CD4-positive, alpha-beta memory T cell (primary cell): ENCODE data around the gene SMIM1. TPM values are rescaled to one million over a fixed set of nuclear protein-coding genes. Genes with fewer than 3 reads are reported as not detected.
A peak's percentile ranks its signal among the peaks of the same experiment; 100 is the strongest.

Experiments
- CTCF ChIA-PET: fragments of 350-600 bp; sonication (Branson Sonifier 250); formaldehyde crosslinking; loops from one replicate; lab custom pipeline; 2021; ENCODE audit warnings: inconsistent platforms; ENCODE audit not compliant: partially characterized antibody; lab: Charles Lee
- POLR2A ChIA-PET: fragments of 350-600 bp; sonication (Branson Sonifier 250); formaldehyde crosslinking; loops from one replicate; lab custom pipeline; 2021; ENCODE audit not compliant: partially characterized antibody; lab: Charles Lee
- DNase-seq, 5 donors: peaks; one replicate each; pipeline versions ENCODE4 v3.0.0 to v3.0.0-alpha.2; 2020 to 2022; ENCODE audit warnings: mixed read lengths in 1 of 5
- H3K27ac ChIP-seq: one replicate; pipeline ENCODE4 v1.7.0; 2013; ENCODE audit warnings: low read depth, low read length
- H3K27me3 ChIP-seq: 2 replicates; pipeline ENCODE4 v1.7.0; 2013; ENCODE audit warnings: mild to moderate bottlenecking, low read length, moderate library complexity; ENCODE audit not compliant: insufficient read depth
- H3K36me3 ChIP-seq: 2 replicates; pipeline ENCODE4 v1.7.0; 2013; ENCODE audit warnings: mild to moderate bottlenecking, low read length, moderate library complexity; ENCODE audit not compliant: insufficient read depth
- H3K4me1 ChIP-seq: 2 replicates; pipeline ENCODE4 v1.7.0; 2013; ENCODE audit warnings: mild to moderate bottlenecking, low read length, moderate library complexity; ENCODE audit not compliant: insufficient read depth
- H3K4me3 ChIP-seq, 2 donors: one replicate each; pipeline ENCODE4 v1.7.0; 2013; ENCODE audit warnings: low read length in 2 of 2, mild to moderate bottlenecking in 1 of 2
- H3K9me3 ChIP-seq, 2 donors: one replicate each; pipeline ENCODE4 v1.7.0; 2013; ENCODE audit warnings: low read length in 2 of 2, control low read depth in 1 of 2; ENCODE audit not compliant: control insufficient read depth in 1 of 2
- H3K27ac Mint-ChIP-seq, 7 donors: one replicate each; pipeline ENCODE4 v1.8.0; 2020 to 2021; ENCODE audit warnings: mixed read lengths in 7 of 7, mild to moderate bottlenecking in 6 of 7, inconsistent platforms in 3 of 7, moderate library complexity in 3 of 7
- H3K27me3 Mint-ChIP-seq, 2 donors: one replicate each; pipeline ENCODE4 v1.8.0; 2020 to 2021; ENCODE audit warnings: mixed read lengths in 2 of 2
- H3K36me3 Mint-ChIP-seq, 2 donors: one replicate each; pipeline ENCODE4 v1.8.0; 2020 to 2021; ENCODE audit warnings: mixed read lengths in 2 of 2, inconsistent platforms in 1 of 2, mild to moderate bottlenecking in 1 of 2
- H3K4me1 Mint-ChIP-seq, 4 donors: one replicate each; pipeline ENCODE4 v1.8.0; 2020 to 2021; ENCODE audit warnings: mixed read lengths in 4 of 4, mild to moderate bottlenecking in 1 of 4
- H3K4me3 Mint-ChIP-seq, 8 donors: one replicate each; pipeline ENCODE4 v1.8.0; 2020 to 2021; ENCODE audit warnings: mixed read lengths in 8 of 8, mild to moderate bottlenecking in 7 of 8, moderate library complexity in 6 of 8, inconsistent platforms in 3 of 8
- H3K9me3 Mint-ChIP-seq, 8 donors: one replicate each; pipeline ENCODE4 v1.8.0; 2020 to 2021; ENCODE audit warnings: mixed read lengths in 8 of 8, mild to moderate bottlenecking in 5 of 8, inconsistent platforms in 3 of 8, moderate library complexity in 1 of 8
- intact Hi-C: fragments of 100-400 bp; cut with micrococcal nuclease; formaldehyde crosslinking; loops from one replicate; pipeline ENCODE4 v1.15.1; 2023
- polyA plus RNA-seq, 2 donors: library from polyadenylated mRNA; unstranded; fragments of 300-500 nt; fragmentation: Illumina TruSeq; gene quantifications; one replicate each; pipeline ENCODE4 v1.2.3, GENCODE V29; 2021
- total RNA-seq, 2 experiments: library from RNA; stranded (reverse); gene quantifications; one replicate each; pipeline ENCODE4 v1.2.3, GENCODE V29; 2021

The SMIM1 gene
- total and polyA plus RNA-seq, 4 experiments from 2014 or later, result 0.52 to 4.7 (median 2.3) TPM

GRCh38 chr1:3740752-3741151 is 31.8 kb upstream of the SMIM1 start:
- Mint-ChIP-seq H3K4me1 (peaks cover 8 to 18% (median 15%) of the 10 kb centered on the region in 4 donors), H3K9me3 (no peaks in the 10 kb centered on the region), H3K4me3 (no peak overlapping the region), H3K27me3 (no peaks in the 10 kb centered on the region), H3K36me3 (peaks cover 18 to 43% of the 10 kb centered on the region in 2 donors), H3K27ac (no peak overlapping the region)
- peaks cover 12% of the 10 kb centered on the region for H3K36me3 ChIP-seq
- intact Hi-C loops, result no loop called here
- H3K27me3 ChIP-seq, result no peaks in the 10 kb centered on the region
- H3K4me3 ChIP-seq, result no peak overlapping the region
- H3K27ac ChIP-seq, result no peak overlapping the region
- H3K9me3 ChIP-seq, result no peaks in the 10 kb centered on the region
- DNase-seq, result no peak
- POLR2A ChIA-PET, result no interaction called here
- peaks cover 3% of the 10 kb centered on the region for H3K4me1 ChIP-seq
- CTCF ChIA-PET, result no interaction called here

- Mint-ChIP-seq H3K4me3 (peak overlapping the region in 2 of 8 donors; percentile 17 to 31), H3K27me3 (no peaks in the 10 kb centered on the region), H3K27ac (no peak overlapping the region), H3K4me1 (peaks cover 15 to 26% (median 22%) of the 10 kb centered on the region in 4 donors), H3K36me3 (peaks cover 18 to 35% of the 10 kb centered on the region in 2 donors), H3K9me3 (no peaks in the 10 kb centered on the region)
- ChIA-PET POLR2A (no interaction called here), CTCF (no interaction called here)
- no peak overlapping the region for H3K27ac ChIP-seq
- peaks cover 8% of the 10 kb centered on the region for H3K4me1 ChIP-seq
- no peaks in the 10 kb centered on the region for H3K9me3 ChIP-seq
- no peak for DNase-seq
- no peaks in the 10 kb centered on the region for H3K27me3 ChIP-seq
- H3K4me3 ChIP-seq, result no peak overlapping the region
- peaks cover 11% of the 10 kb centered on the region for H3K36me3 ChIP-seq
- intact Hi-C loops, result no loop called here
Measured at GRCh38 chr1:3741566-3742438, 30.7 kb upstream of the SMIM1 start.

- H3K27me3 ChIP-seq, result no peaks in the 10 kb centered on the region
- peaks cover 10% of the 10 kb centered on the region for H3K4me1 ChIP-seq
- H3K27ac ChIP-seq, result no peak overlapping the region
- peaks cover 6% of the 10 kb centered on the region for H3K36me3 ChIP-seq
- no peak overlapping the region for H3K4me3 ChIP-seq
- Mint-ChIP-seq H3K4me1 (peaks cover 15 to 28% (median 23%) of the 10 kb centered on the region in 4 donors), H3K27me3 (no peaks in the 10 kb centered on the region), H3K9me3 (no peaks in the 10 kb centered on the region), H3K36me3 (peaks cover 12 to 29% of the 10 kb centered on the region in 2 donors), H3K4me3 (peak overlapping the region in 2 of 8 donors; percentile 20 to 31), H3K27ac (peak overlapping the region in 1 of 7 donors; percentile 6)
- intact Hi-C loops, result no loop called here
- DNase-seq, result no peak
- POLR2A ChIA-PET, result no interaction called here
- H3K9me3 ChIP-seq, result no peaks in the 10 kb centered on the region
- CTCF ChIA-PET, result no interaction called here
Measured at GRCh38 chr1:3742439-3743298, 29.9 kb upstream of the SMIM1 start.

GRCh38 chr1:3743421-3743820 is 29.1 kb upstream of the SMIM1 start:
- Mint-ChIP-seq H3K9me3 (no peaks in the 10 kb centered on the region), H3K4me3 (peak overlapping the region in 1 of 8 donors; percentile 20), H3K4me1 (peaks cover 21 to 36% (median 31%) of the 10 kb centered on the region in 4 donors), H3K27ac (no peak overlapping the region), H3K27me3 (no peaks in the 10 kb centered on the region), H3K36me3 (peaks cover 12 to 29% of the 10 kb centered on the region in 2 donors)
- intact Hi-C loops, result no loop called here
- POLR2A ChIA-PET, result no interaction called here
- Histone ChIP-seq H3K9me3 (no peaks in the 10 kb centered on the region), H3K4me3 (no peak overlapping the region), H3K27me3 (no peaks in the 10 kb centered on the region), H3K36me3 (peaks cover 6% of the 10 kb centered on the region), H3K27ac (no peak overlapping the region), H3K4me1 (peaks cover 17% of the 10 kb centered on the region)
- CTCF ChIA-PET, result no interaction called here
- no peak for DNase-seq

- DNase-seq, result no peak
- intact Hi-C loops, result no loop called here
- peak overlapping the region in 2 of 7 donors; percentile 41 to 61 for H3K27ac Mint-ChIP-seq
- no peak overlapping the region for H3K4me3 ChIP-seq
- no peak overlapping the region for H3K4me3 Mint-ChIP-seq
- no peaks in the 10 kb centered on the region for H3K27me3 ChIP-seq
- peaks cover 6% of the 10 kb centered on the region for H3K36me3 ChIP-seq
- ChIA-PET POLR2A (no interaction called here), CTCF (no interaction called here)
- no peaks in the 10 kb centered on the region for H3K9me3 ChIP-seq
- H3K9me3 Mint-ChIP-seq, result no peaks in the 10 kb centered on the region
- H3K4me1 Mint-ChIP-seq, result peaks cover 21 to 38% (median 33%) of the 10 kb centered on the region in 4 donors
- peaks cover 17% of the 10 kb centered on the region for H3K4me1 ChIP-seq
- H3K36me3 Mint-ChIP-seq, result peaks cover 12 to 29% of the 10 kb centered on the region in 2 donors
- H3K27ac ChIP-seq, result no peak overlapping the region
- no peaks in the 10 kb centered on the region for H3K27me3 Mint-ChIP-seq
Measured at GRCh38 chr1:3743826-3744225, 28.7 kb upstream of the SMIM1 start.

- H3K4me1 Mint-ChIP-seq, result peaks cover 21 to 41% (median 33%) of the 10 kb centered on the region in 4 donors
- POLR2A ChIA-PET, result no interaction called here
- Histone ChIP-seq H3K27ac (no peak overlapping the region), H3K36me3 (peaks cover 6% of the 10 kb centered on the region), H3K27me3 (no peaks in the 10 kb centered on the region), H3K4me3 (no peak overlapping the region), H3K4me1 (peaks cover 17% of the 10 kb centered on the region), H3K9me3 (no peaks in the 10 kb centered on the region)
- DNase-seq, result no peak
- H3K27ac Mint-ChIP-seq, result peak overlapping the region in 1 of 7 donors; percentile 77
- peaks cover 12 to 29% of the 10 kb centered on the region in 2 donors for H3K36me3 Mint-ChIP-seq
- CTCF ChIA-PET, result no interaction called here
- H3K9me3 Mint-ChIP-seq, result no peaks in the 10 kb centered on the region
- intact Hi-C loops, result no loop called here
- H3K27me3 Mint-ChIP-seq, result no peaks in the 10 kb centered on the region
- H3K4me3 Mint-ChIP-seq, result peak overlapping the region in 1 of 8 donors; percentile 25
Measured at GRCh38 chr1:3744646-3745045, 27.9 kb upstream of the SMIM1 start.

- CTCF ChIA-PET, result no interaction called here
- Histone ChIP-seq H3K9me3 (no peaks in the 10 kb centered on the region), H3K4me1 (peaks cover 17% of the 10 kb centered on the region), H3K27ac (no peak overlapping the region), H3K4me3 (no peak overlapping the region), H3K36me3 (peaks cover 6% of the 10 kb centered on the region), H3K27me3 (no peaks in the 10 kb centered on the region)
- intact Hi-C loops, result no loop called here
- POLR2A ChIA-PET, result no interaction called here
- H3K36me3 Mint-ChIP-seq, result peaks cover 12 to 29% of the 10 kb centered on the region in 2 donors
- peak overlapping the region in 5 of 7 donors; percentile 8 to 77 (median 55) for H3K27ac Mint-ChIP-seq
- peaks cover 21 to 41% (median 33%) of the 10 kb centered on the region in 4 donors for H3K4me1 Mint-ChIP-seq
- H3K9me3 Mint-ChIP-seq, result no peaks in the 10 kb centered on the region
- DNase-seq, result no peak
- no peaks in the 10 kb centered on the region for H3K27me3 Mint-ChIP-seq
- H3K4me3 Mint-ChIP-seq, result peak overlapping the region in 3 of 8 donors; percentile 57 to 81 (median 80)
Measured at GRCh38 chr1:3745071-3745470, 27.5 kb upstream of the SMIM1 start.
